NB4 (cell line): Measurements from ENCODE around the gene STX8.

ENCODE experiments used
- DNase-seq: peaks from one replicate; pipeline ENCODE4 v3.0.0; 2010; ENCODE audit warnings: low read depth
- H3K4me3 ChIP-seq: one replicate; pipeline ENCODE4 v1.5.1; 2011; ENCODE audit warnings: mild to moderate bottlenecking, low read depth, low read length, moderate library complexity
- CTCF ChIP-seq: IDR thresholded peaks from one replicate; pipeline ENCODE4 v1.5.1; 2012; ENCODE audit warnings: low read depth, low read length
- MAX ChIP-seq: IDR thresholded peaks from 2 replicates; pipeline ENCODE4 v1.6.1; 2011; ENCODE audit warnings: low read depth, low read length
- MYC ChIP-seq: IDR thresholded peaks from 2 replicates; pipeline ENCODE4 v1.6.1; 2011; ENCODE audit warnings: low read depth, low read length
- POLR2A ChIP-seq: IDR thresholded peaks from 2 replicates; pipeline ENCODE4 v1.6.1; 2011; ENCODE audit warnings: mild to moderate bottlenecking; ENCODE audit not compliant: insufficient read length; ENCODE audit errors: extremely low read depth

STX8 gene

GRCh38 chr17:9499041-9499440 is 76.6 kb downstream of the STX8 start:
- no peak overlapping the region for H3K4me3 ChIP-seq
- no peak for DNase-seq
- no peak for TF ChIP-seq MYC
- TF ChIP-seq CTCF = no peak
- TF ChIP-seq POLR2A = no peak
- TF ChIP-seq MAX = no peak

GRCh38 chr17:9498490-9498889 is 77.1 kb downstream of the STX8 start:
- peak; percentile 8 for DNase-seq
- TF ChIP-seq CTCF = no peak
- TF ChIP-seq POLR2A = no peak
- TF ChIP-seq MYC = no peak
- TF ChIP-seq MAX = no peak
- H3K4me3 ChIP-seq = no peak overlapping the region

GRCh38 chr17:9488556-9488955 is 87.1 kb downstream of the STX8 start:
- TF ChIP-seq MYC (no peak), MAX (no peak), CTCF (no peak), POLR2A (no peak)
- H3K4me3 ChIP-seq = no peak overlapping the region
- DNase-seq = no peak

GRCh38 chr17:9487406-9487805 is 88.2 kb downstream of the STX8 start:
- no peak for TF ChIP-seq CTCF
- TF ChIP-seq MAX = no peak
- no peak for TF ChIP-seq MYC
- TF ChIP-seq POLR2A = no peak
- H3K4me3 ChIP-seq = no peak overlapping the region
- DNase-seq = no peak

- H3K4me3 ChIP-seq = no peak overlapping the region
- no peak for DNase-seq
- TF ChIP-seq MYC (no peak), MAX (no peak), CTCF (no peak), POLR2A (no peak)
Measured at GRCh38 chr17:9484789-9485188, 90.8 kb downstream of the STX8 start.

GRCh38 chr17:9479964-9480363 is 95.7 kb downstream of the STX8 start:
- no peak overlapping the region for H3K4me3 ChIP-seq
- TF ChIP-seq CTCF (no peak), MYC (no peak), MAX (no peak), POLR2A (no peak)
- no peak for DNase-seq
